A549 (cell line): ENCODE measurements around the gene CENPF. TPM values are rescaled to one million over a fixed set of nuclear protein-coding genes. Genes with fewer than 3 reads are reported as not detected.
"Not testable (repeated sequence)": the region's sequence is repeated elsewhere in the genome, so short reads cannot be mapped to it uniquely, and the experiment has no call there.

ENCODE experiments used
- ATAC-seq, 2 experiments: fragments of 200-7000 bp in 1 of 2; fragments of >200 bp in 1 of 2; cut with Nextera tagmentation in 1 of 2; cut with Tn5 transposase in 1 of 2; 3 replicates each; pipeline versions ENCODE4 v1.8.0 to v1.9.1; 2018 to 2020; ENCODE audit warnings: mild to moderate bottlenecking in 1 of 2, moderate library complexity in 1 of 2
- CTCF ChIA-PET: fragments of 300-600 bp; sonication (Branson Sonifier 250); formaldehyde crosslinking; extraction: SDS; loops from one replicate; lab custom pipeline; 2021; ENCODE audit warnings: antibody characterized with exemption, inconsistent platforms; lab: Yijun Ruan, JAX
- POLR2A ChIA-PET: fragments of 350-600 bp; formaldehyde crosslinking; extraction: SDS; loops from one replicate; lab custom pipeline; 2021; ENCODE audit warnings: antibody characterized with exemption, inconsistent platforms; lab: Yijun Ruan, JAX
- DNase-seq, 2 experiments: peaks; one replicate each; pipeline versions ENCODE4 v3.0.0 to v3.0.0-alpha.2; 2011 to 2016; ENCODE audit warnings: low read depth in 1 of 2, low spot score in 1 of 2
- FAIRE-seq: peaks from 2 replicates; lab custom pipeline; 2011; peaks lifted over from hg19 to GRCh38; lab: Jason Lieb, UNC
- H3K27ac ChIP-seq, 2 experiments: fragments of >200 bp; sonication (Bioruptor Twin); formaldehyde crosslinking; 3 replicates each; pipeline ENCODE4 v1.5.1; 2016 to 2017
- H3K4me1 ChIP-seq: fragments of >200 bp; sonication (Bioruptor Twin); formaldehyde crosslinking; 3 replicates; pipeline ENCODE4 v1.6.1; 2016
- H3K4me2 ChIP-seq: fragments of >200 bp; sonication (Bioruptor Twin); formaldehyde crosslinking; 3 replicates; pipeline ENCODE4 v1.6.1; 2016
- H3K4me3 ChIP-seq: fragments of >200 bp; sonication (Bioruptor Twin); formaldehyde crosslinking; 3 replicates; pipeline ENCODE4 v1.5.1; 2016
- H3K9me3 ChIP-seq: fragments of >200 bp; sonication (Bioruptor Twin); formaldehyde crosslinking; 3 replicates; pipeline ENCODE4 v1.6.1; 2016
- ATOH8 ChIP-seq: fragments of 250-450 bp; sonication (Bioruptor Pico); IDR thresholded peaks from 2 replicates; pipeline ENCODE4 v1.5.0; 2020; ENCODE audit warnings: low read depth, mild to moderate bottlenecking, moderate library complexity
- BHLHE40 ChIP-seq: IDR thresholded peaks from 2 replicates; pipeline ENCODE4 v1.6.1; 2012; ENCODE audit warnings: low read depth, low read length, inconsistent platforms
- CBX8 ChIP-seq: fragments of 200-600 bp; sonication (generic); IDR thresholded peaks from 2 replicates; pipeline ENCODE4 v1.6.1; 2016
- CHD2 ChIP-seq: fragments of 150-350 bp; IDR thresholded peaks from 2 replicates; pipeline ENCODE4 v1.6.1; 2014; ENCODE audit warnings: low read length; ENCODE audit not compliant: partially characterized antibody
- CHD4 ChIP-seq: fragments of 200-600 bp; sonication (generic); IDR thresholded peaks from 2 replicates; pipeline ENCODE4 v1.6.1; 2016; ENCODE audit warnings: antibody characterized with exemption, mild to moderate bottlenecking, borderline replicate concordance
- ELK1 ChIP-seq: fragments of 150-350 bp; IDR thresholded peaks from 2 replicates; pipeline ENCODE4 v1.6.1; 2014; ENCODE audit warnings: low read depth, mild to moderate bottlenecking, low read length
- EP300 ChIP-seq, 2 experiments: fragments of >200 bp; sonication (Bioruptor Twin); formaldehyde crosslinking; IDR thresholded peaks; 2 replicates in 1 of 2; 3 replicates in 1 of 2; pipeline ENCODE4 v1.6.1; 2016 to 2017
- ESRRA ChIP-seq: fragments of 150-350 bp; IDR thresholded peaks from 2 replicates; pipeline ENCODE4 v1.6.1; 2014; ENCODE audit warnings: mild to moderate bottlenecking, low read length, borderline replicate concordance
- FOXS1 ChIP-seq: fragments of 250-450 bp; sonication (Bioruptor Pico); IDR thresholded peaks from 2 replicates; pipeline ENCODE4 v1.5.0; 2020; ENCODE audit warnings: mild to moderate bottlenecking, moderate library complexity
- HDAC2 ChIP-seq: fragments of 200-600 bp; sonication (generic); IDR thresholded peaks from 2 replicates; pipeline ENCODE4 v1.6.1; 2016
- HEYL ChIP-seq: fragments of 250-450 bp; sonication (Bioruptor Pico); IDR thresholded peaks from 2 replicates; pipeline ENCODE4 v1.8.0; 2021; ENCODE audit warnings: mild to moderate bottlenecking, moderate library complexity
- HOXA7 ChIP-seq: fragments of 250-450 bp; sonication (Bioruptor Pico); IDR thresholded peaks from 2 replicates; pipeline ENCODE4 v1.5.0; 2020; ENCODE audit warnings: mild to moderate bottlenecking, moderate library complexity
- JUN ChIP-seq, 2 experiments: fragments of >200 bp; sonication (Bioruptor Twin); formaldehyde crosslinking; IDR thresholded peaks; 2 replicates in 1 of 2; 3 replicates in 1 of 2; pipeline ENCODE4 v1.6.1; 2016 to 2017
- JUNB ChIP-seq: fragments of >200 bp; sonication (Bioruptor Twin); formaldehyde crosslinking; IDR thresholded peaks from 2 replicates; pipeline ENCODE4 v1.6.1; 2016
- MAX ChIP-seq: IDR thresholded peaks from 2 replicates; pipeline ENCODE4 v1.6.1; 2012
- NFE2L2 ChIP-seq: fragments of 150-350 bp; conservative IDR thresholded peaks from 2 replicates; pipeline ENCODE4 v1.6.1; 2014; ENCODE audit warnings: low read length
- PBX3 ChIP-seq: IDR thresholded peaks from 2 replicates; pipeline ENCODE4 v1.6.1; 2012
- RCOR1 ChIP-seq: fragments of 150-350 bp; IDR thresholded peaks from 2 replicates; pipeline ENCODE4 v1.6.1; 2014; ENCODE audit warnings: antibody characterized with exemption, low read length, low read depth
- TP53 ChIP-seq: fragments of 250-450 bp; sonication (Bioruptor Pico); IDR thresholded peaks from 2 replicates; pipeline ENCODE4 v1.5.0; 2021; ENCODE audit warnings: mild to moderate bottlenecking, moderate library complexity
- WGBS: methylation state at CpG from one replicate; pipeline ENCODE4 v1.1.6; 2017; ENCODE audit errors: missing lambda C conversion rate; 5-methylcytosine and 5-hydroxymethylcytosine counted together
- polyA plus RNA-seq, 4 experiments: library from polyadenylated mRNA; depleted of rRNA in 3 of 4; stranded (reverse); fragments of >200 nt; fragmentation: RNase III in 1 of 4; extraction: RNeasy Plus Mini Kit Qiagen cat#74134 plus additional on column Dnase treatment in 1 of 4; gene quantifications; 2 replicates in 3 of 4; 3 replicates in 1 of 4; pipeline ENCODE4 v1.2.3, GENCODE V29; 2011 to 2017

CENPF gene
- polyA plus RNA-seq, 2 of the 4 experiments (the other 2 are of a cell fraction) = 53.0 to 70.6 TPM

GRCh38 chr1:214670098-214670497 lies 67.1 kb downstream of the CENPF start:
- ChIA-PET POLR2A (no interaction called here), CTCF (interaction anchor here (0.9 to 1.6 kb wide), 3 partner anchors 9 to 854 kb away, joined by 3 to 4 read pairs (median 3); no protein-coding TSS in a partner anchor)
- ATAC-seq (peak in 1 of 2 experiments; percentile 37; a peak in 2 of 6 replicates), DNase-seq (no peak), FAIRE-seq (no peak)
- Histone ChIP-seq H3K9me3 (no peaks in the 10 kb centered on the region), H3K4me3 (no peak overlapping the region), H3K27ac (no peak overlapping the region), H3K4me2 (no peak overlapping the region), H3K4me1 (no peaks in the 10 kb centered on the region)
- WGBS = 51% methylated on average over 2 of the region's 2 CpGs
- TF ChIP-seq EP300 (IDR thresholded peaks at IDR 0.05) (no peak), CHD2 (no peak), HDAC2 (no peak), MAX (no peak), JUNB (no peak), BHLHE40 (no peak), ELK1 (no peak), ESRRA (no peak), TP53 (CRISPR knock-in tag) (no peak), CBX8 (no peak), HOXA7 (CRISPR knock-in tag) (no peak), PBX3 (no peak), RCOR1 (no peak), CHD4 (no peak), NFE2L2 (no peak)

- DNase-seq, ATAC-seq, FAIRE-seq, CTCF ChIA-PET, POLR2A ChIA-PET, H3K4me3 ChIP-seq, H3K4me1 ChIP-seq, H3K4me2 ChIP-seq, H3K9me3 ChIP-seq, H3K27ac ChIP-seq: not testable (repeated sequence)
- WGBS = 97% methylated on average over 13 of the region's 29 CpGs
Measured at GRCh38 chr1:214673029-214673428, 70.0 kb downstream of the CENPF start.

GRCh38 chr1:214673576-214673975 lies 70.6 kb downstream of the CENPF start:
- FAIRE-seq (no peak), DNase-seq (no peak), ATAC-seq (no peak)
- no peak overlapping the region for H3K4me3 ChIP-seq
- no peak overlapping the region for H3K4me2 ChIP-seq
- H3K4me1 ChIP-seq = no peaks in the 10 kb centered on the region
- no peaks in the 10 kb centered on the region for H3K9me3 ChIP-seq
- H3K27ac ChIP-seq = no peak overlapping the region
- ChIA-PET CTCF (no interaction called here), POLR2A (no interaction called here)
- TF ChIP-seq HEYL (CRISPR knock-in tag) (no peak), JUN (IDR thresholded peaks at IDR 0.05) (no peak), FOXS1 (CRISPR knock-in tag) (no peak), ATOH8 (CRISPR knock-in tag) (no peak)
- 97% methylated on average over 7 of the region's 8 CpGs for WGBS

GRCh38 chr1:214675524-214675923 lies 72.5 kb downstream of the CENPF start:
- POLR2A ChIA-PET, H3K4me1 ChIP-seq, H3K27ac ChIP-seq, FAIRE-seq, DNase-seq, CTCF ChIA-PET, H3K9me3 ChIP-seq, ATAC-seq, H3K4me2 ChIP-seq, H3K4me3 ChIP-seq: not testable (repeated sequence)
- WGBS = 71% methylated on average over 1 of the region's 1 CpG
